NCI-H345 (cell line): ENCODE data around the gene EPHA4.

Experiments used
- DNase-seq: peaks from one replicate; lab custom pipeline; 2025; lab: John Stamatoyannopoulos, UW

The EPHA4 gene

GRCh38 chr2:221439761-221440479, 132.2 kb downstream of the EPHA4 start:
- DNase-seq = no peak

- DNase-seq = no peak
These were observed 135.0 kb downstream of the EPHA4 start for GRCh38 chr2:221437056-221437455.

- no peak for DNase-seq
These were observed 136.9 kb downstream of the EPHA4 start for GRCh38 chr2:221435171-221435570.

GRCh38 chr2:221434142-221434541, 138.0 kb downstream of the EPHA4 start:
- no peak for DNase-seq

DNA sequence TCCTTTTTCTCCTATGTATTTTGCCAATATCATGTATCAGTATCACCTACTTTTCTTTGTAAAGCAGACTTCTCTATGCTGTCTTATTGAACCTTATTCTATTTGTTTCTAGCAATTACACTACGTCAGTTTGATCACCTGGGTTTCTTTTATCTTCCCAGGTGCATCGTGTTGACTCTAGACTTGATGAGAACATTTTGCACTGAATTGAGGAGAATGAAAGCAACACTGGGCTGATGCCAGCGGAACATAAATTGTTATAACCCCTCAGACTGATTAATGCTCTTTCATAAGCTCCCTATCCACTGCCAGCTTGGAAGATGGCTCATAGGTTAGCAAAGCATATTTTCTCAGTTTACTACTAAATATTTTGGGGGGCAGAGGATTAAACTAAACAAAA, 140.6 kb downstream of the EPHA4 start:
- peak; percentile 86 for DNase-seq

DNA sequence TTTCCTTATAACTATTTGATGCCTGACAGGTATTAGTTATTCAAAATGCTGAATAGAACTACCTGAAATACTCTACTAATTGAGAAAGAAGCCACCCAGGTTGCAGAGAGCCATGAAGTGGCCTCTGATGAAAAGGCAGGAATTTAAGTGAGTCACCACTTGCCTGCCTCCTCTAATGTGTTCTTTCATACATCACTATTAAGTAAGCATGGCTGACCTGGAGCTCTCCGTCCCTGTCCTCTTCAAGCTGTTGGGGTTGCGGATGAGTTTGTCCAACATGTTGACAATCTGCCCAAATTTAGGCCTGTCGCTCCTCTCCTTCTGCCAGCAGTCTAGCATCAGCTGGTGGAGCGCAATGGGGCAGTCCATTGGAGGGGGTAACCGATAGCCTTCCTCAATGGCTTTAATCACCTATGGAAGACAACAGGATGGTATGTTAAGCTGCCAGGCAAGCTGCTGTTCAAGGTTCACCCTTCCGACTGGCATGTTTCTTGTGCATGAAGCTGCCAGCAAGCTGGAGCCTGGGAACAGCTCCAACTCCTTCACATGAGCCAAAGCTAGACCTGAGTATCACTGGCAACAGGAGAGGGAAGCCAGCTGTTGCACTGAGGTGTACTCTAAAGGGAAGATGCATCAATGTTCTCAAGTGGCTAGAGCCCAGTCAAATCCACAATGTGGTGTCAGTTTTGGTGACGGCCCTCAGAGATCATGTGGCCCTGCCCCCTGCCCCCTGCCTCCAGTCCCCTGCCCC, 142.2 kb downstream of the EPHA4 start:
- peak; percentile 40 for DNase-seq

DNA sequence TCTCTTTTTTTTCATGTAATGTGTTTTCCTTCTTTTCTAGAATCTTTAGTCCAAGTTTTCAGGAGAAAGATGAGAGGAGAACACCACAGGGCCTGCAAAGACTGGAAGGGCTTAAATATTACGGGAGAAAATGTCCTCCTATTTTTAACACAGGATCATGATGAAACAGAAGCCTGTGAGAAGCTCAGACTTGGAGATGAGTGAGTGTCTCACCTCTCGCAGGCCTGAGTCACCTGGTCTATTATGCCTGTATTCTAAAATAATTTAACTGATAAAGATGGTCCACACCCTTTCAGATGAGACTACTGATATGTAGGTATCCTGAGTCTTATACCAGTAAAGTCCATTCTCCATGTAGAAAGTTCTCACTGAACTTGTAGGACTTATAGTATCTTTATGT, 143.2 kb downstream of the EPHA4 start:
- DNase-seq = no peak

- no peak for DNase-seq
These were observed 145.2 kb downstream of the EPHA4 start for GRCh38 chr2:221426929-221427328.

- no peak for DNase-seq
These were observed 146.2 kb downstream of the EPHA4 start for GRCh38 chr2:221425891-221426290.

GRCh38 chr2:221425353-221425752, 146.8 kb downstream of the EPHA4 start:
- no peak for DNase-seq

DNA sequence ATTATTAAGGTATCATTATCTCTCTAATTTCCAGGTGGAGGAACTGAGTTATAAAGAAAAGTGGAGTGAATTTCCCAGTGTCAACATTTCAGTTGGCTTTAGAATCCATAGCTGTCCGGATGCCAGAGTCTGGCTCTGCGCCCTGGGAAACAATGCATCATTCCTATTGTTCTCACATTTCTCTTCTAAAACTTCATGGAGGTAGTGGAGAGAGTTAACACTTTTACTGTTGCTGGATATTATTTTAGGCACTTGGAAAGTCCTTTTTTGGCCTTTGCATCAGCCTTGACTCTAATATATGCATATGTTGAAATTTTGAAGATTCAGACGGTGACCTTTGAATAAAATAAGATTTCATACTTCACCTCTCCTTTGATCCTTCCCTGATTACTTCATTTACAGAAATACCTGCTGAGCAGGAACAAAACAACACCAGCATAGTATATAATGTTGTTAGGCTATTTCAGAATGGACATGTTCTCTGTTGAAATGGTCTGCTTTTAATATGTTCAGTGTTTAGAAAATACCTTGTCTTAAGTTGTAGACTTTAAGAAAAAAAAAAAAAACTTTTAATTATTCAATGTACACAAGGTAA, 148.8 kb downstream of the EPHA4 start:
- no peak for DNase-seq

DNA sequence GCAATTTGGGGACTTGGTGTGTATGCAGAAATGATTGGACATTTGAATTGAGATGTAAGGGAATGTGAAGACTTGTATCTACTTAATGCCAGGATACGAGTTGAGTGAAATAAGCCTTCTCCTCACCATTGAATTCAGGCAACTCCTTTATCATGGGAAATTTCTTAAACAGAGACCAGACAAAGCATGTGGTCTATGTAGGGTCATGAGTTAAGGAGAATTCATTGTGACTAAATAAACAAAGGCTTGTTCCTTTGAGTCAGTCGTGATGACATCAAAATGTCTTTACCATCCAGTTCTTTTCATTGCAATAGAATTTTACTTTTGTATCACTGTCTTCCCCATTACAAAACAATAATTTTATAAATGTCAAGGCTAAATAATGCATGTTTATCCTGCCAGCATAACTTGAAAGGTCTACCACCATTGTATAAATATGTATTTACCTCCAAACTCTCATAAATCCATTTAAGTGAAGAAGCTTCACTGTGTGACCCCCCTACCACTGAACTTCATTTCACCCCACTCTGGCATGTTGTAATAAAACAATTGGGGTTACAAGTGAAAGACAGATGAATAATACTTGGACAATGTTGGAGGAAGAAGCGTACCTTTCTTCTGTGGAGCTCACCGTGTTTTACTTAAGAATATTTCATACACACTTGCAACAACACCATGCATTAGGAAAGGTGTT, 149.4 kb downstream of the EPHA4 start:
- no peak for DNase-seq

GRCh38 chr2:221420245-221420644, 151.9 kb downstream of the EPHA4 start:
- DNase-seq = no peak

DNA sequence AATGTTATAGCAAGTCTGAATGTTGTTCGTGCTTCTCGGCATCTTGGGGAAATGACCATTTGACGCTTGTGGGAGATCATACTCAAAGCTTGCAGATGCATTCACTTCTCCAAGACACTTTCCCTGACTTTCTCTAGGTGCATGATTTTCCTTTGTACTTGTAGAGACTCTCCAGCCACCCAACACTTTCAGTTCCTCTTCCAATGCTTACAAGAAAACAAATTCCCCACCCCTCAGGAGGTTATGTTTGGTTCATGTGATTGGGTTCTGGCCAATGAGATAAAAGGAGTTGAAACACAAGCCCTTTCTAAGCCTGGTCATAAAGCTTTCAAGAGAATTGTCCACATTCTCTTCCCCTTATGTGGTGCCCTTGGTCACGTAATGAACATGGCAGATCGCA, 156.3 kb downstream of the EPHA4 start:
- no peak for DNase-seq

GRCh38 chr2:221412978-221413377, 159.1 kb downstream of the EPHA4 start:
- DNase-seq = no peak

GRCh38 chr2:221410487-221410886, 161.6 kb downstream of the EPHA4 start:
- DNase-seq = no peak

GRCh38 chr2:221407765-221408164, 164.3 kb downstream of the EPHA4 start:
- DNase-seq = no peak

DNA sequence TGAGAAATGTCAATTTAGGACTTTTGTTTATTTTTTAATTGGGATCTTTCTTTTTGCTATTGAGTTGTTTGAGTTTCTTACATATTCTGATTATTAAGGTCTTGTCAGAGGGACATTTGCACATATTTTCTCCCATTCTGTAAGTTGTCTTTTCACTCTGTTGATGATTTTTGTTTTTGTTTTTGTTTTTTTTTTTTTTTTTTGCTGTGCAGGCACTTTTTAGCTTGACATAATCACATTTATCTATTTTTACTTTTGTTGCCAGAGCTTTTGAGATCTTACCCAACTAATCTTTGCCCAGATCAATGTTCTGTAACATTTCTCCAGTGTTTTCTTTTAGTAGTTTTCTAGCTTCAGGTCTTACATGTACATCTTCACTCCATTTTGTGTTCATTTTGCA, 166.6 kb downstream of the EPHA4 start:
- no peak for DNase-seq

DNA sequence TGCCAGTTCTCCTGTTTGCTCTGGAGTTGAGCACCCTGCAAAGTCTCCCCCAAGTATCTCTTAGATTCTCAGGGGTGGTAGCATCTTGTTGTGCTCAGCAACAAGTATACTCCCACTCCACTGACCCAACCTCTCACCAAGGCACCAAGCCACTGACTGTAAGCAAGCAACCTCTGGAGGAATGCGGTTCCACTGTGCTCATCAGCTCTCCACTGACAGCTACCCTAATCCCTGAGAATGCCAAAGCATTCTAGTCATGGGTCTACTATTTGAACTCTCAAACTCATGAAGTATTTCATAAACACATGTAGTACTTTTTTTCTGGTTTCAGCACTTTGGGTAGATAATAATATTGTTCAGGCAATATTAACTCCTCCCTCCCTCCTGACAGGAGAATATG, 170.0 kb downstream of the EPHA4 start:
- DNase-seq = no peak

DNA sequence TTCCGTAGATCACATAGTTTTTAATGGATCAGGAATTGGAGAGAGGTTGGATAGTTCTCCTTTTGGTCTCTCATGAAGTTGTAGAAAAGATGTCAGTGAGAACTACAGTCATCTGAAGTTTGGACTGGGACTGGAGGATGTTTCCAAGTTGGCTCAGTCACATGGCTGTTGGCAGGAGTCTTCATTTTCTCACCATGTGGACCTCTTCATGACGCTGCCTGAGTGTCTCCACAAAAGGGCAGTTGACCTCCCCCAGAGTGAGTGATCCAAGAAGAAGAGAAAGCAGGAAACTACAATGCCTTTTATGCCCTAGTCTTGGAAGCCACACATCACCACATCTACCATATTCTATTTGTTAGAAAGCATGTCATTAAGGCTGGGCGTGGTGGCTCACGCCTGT, 171.7 kb downstream of the EPHA4 start:
- DNase-seq = no peak

DNA sequence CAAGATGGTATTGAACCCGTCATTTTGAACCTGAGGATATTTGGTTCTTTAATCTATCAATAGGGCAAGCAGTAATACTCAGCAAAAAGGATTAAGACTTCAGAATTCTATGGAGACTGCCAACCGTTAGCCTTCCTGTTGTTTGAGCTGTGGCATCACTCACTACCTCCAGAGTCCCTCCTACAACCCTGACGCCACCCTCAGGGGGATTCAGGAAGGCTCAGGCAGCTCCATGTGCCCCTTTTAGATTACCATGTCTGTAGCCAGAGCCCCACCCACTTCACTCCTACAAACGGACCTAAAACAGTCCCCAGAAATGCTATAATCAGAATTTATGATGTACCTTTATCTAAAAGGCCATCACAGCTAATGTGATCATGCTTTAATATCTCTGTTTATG, 172.9 kb downstream of the EPHA4 start:
- DNase-seq = no peak

DNA sequence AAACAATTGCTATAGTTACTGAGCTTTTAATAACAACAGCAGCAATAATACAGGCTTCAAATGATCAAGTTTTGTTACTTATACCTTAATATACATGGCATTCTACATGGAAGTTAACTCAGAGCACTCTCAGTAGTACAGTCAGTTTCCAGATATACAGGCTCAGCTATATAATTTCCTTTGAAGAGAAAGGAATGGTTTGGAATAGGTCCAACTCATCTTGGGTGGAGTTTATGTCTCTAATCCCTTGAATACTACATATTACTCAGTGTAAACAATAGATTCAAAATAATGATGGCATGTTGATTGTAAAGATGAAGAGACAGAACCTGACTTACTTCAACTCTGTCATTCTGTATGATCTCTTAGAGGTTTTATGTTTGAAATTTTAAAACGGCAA, 174.9 kb downstream of the EPHA4 start:
- DNase-seq = no peak
